NCI-H1436 (cell line): Measurements from ENCODE around the gene FNDC3B.

Source experiments
- DNase-seq: peaks from one replicate; lab custom pipeline; 2025; lab: John Stamatoyannopoulos, UW

The FNDC3B gene

DNA sequence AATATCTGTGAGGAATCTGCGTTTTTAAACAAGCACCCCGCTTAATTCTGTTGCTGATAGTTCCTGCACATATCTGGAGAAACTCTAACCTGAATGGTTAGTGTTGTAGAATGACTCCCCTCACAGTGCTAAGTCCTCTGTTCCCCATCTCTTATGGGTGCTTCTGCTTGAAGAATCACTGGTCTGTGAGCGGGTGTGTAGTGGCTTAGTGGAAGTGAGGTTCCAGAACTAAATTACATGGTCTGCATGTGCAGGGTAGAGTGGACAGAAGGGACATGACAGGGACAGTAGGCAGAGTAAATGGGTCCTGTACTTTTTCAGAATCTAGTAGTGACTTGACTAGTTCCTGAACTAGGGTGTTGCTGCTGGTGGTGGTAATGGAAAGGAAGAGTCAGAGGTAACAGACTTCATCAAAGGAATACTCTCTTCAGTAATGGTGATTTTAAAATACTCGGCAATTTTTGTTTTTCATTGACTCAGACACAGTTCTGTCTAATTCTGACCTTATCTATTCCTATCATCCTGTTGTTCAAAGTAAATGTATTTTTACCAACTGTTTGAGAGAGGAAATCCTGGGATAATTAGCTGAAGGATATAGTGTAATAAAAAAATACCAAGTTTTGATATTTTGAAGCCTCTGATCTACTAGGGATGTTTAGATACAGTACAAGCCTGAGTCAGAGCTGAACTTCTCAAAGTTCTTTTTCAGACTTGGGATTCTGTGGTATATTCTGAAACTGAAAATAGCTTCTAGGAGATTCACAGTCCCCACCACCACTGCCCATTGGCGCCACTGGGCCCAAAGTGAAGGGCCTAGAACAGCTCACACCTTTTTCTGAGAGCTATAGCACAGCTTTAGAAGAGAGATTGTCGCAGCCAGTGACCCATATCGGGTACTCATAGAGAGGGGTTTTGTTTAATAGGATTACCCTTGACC, 55.5 kb downstream of the FNDC3B start:
- DNase-seq = no peak

DNA sequence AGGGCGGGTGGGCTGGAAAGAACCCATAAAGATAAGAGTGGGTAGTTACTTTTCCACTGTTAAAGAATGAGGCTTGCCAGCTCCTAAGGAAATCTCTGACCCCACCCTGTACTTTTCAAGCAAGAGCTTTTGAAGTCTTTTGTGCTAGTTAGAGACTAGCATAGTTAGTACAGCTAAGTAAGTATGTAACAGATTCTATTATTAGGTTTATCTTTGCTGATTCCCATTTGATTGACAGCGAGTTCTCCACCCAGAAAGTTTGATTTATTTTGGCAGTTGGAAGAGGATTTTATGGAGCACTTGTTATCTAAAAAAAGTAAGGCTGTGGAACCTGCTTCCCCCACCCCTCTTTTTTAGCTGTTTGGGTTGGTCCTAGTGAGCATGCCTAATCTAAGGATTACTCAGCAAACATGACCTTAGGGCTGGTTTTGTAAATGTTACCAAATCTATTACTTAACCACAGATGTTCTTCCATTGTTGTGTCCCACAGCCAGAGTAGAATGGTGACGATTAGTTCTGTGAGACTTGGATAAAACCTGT, 57.6 kb downstream of the FNDC3B start:
- DNase-seq = no peak

DNA sequence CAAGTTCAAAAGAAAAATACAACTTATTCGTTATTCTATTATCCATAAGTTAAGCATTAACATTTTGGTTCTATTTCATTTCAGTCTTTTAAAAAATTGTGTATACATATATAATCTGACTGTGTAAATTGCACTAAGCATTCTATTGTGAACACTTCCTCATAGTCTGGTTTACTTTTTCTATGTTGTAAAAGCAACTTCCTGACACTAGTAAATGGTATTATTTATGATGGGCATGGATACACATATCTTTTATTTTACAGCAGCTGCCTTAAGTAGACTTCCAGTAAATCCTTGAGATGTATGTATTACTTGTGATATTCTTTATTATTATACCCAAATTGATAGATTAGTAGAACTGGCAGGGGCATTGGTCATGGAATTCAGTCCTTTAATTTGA, 58.2 kb downstream of the FNDC3B start:
- DNase-seq = no peak

DNA sequence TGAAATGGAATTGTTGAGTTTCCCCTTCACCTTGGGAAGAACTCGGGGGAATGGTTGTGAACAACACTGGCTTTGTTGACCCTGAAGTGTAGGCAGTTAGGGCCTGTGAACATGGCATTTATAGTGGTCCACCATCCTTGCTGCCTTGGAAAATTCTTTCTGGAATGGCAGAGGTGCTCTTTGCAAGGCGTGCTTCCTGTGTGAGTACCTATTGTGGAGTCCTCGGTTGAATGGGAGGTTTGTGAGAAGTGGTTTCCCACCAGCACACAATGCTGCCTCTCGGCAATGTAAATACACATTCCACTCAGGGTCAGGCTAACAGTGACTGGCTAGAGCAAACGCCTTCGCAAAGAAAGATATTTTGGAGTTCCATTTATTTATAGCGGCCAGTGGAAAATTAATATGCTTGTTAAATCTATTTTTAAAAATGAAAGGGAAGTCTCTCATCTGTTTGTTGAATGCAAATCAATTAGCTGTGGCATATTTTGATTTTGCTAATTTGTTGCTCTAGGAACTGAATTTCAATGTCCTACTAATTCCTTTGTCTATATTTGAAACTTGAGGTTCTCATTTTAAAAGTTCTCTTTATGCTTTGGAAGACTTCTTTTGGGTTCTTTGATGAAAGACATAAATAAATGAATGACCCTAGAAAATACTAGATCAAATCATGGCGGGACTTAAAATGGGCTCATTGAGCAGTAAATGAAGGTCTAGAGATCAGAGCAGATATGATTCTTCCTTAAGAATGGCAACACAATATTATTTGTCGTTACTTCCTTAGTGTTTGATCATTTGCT, 59.5 kb downstream of the FNDC3B start:
- DNase-seq = no peak

DNA sequence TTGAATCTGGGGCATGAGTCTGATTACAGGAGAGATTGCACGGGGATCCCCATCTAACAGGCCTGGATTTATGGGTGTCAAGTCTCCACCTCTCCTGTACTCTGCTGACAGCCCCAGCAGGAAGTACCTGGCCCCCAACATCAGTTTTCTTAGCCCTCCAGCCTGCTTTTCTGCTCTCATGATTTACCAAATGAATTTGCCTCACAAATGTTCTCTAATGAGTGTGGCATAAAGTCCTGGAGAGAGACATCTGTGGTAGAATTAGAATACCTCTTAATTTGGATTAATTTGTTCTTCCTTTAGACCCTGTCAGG, 60.1 kb downstream of the FNDC3B start:
- no peak for DNase-seq

DNA sequence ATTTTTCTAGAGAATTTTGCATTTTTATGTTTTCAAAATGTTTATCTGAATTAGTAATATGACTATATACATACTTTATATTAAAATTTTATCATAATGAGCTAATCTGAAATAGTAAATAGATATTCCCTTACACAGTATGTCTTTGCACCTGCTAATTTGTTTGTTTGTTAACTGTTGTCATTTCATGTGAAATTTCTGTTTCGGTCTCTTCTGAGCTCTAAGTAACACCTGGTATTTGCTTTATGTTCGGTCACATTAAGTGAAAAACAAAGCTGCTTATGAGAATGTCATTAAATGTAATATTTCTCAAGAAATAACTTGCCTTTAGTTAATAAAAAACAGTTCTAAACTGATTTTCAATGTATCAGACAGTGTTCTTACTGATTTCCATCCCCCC, 61.1 kb downstream of the FNDC3B start:
- no peak for DNase-seq

DNA sequence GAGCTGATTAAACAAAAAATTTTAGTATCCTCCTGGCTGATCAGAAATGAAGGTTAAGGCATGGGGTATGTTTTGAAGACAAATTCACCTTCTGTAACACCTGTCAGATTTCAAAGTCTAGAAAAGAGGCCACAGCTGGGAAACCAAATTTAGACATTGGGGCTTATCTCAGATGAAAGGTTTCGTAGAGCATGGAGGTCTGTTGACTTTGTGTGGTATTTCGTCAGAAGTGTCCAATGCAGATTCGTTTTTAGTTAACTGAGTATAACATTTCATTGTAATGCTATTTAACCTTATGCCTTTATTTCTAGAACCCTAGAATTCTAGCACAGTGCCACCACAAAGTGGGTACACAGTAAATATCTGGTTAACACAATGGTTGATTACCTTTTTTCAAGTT, 61.7 kb downstream of the FNDC3B start:
- no peak for DNase-seq

DNA sequence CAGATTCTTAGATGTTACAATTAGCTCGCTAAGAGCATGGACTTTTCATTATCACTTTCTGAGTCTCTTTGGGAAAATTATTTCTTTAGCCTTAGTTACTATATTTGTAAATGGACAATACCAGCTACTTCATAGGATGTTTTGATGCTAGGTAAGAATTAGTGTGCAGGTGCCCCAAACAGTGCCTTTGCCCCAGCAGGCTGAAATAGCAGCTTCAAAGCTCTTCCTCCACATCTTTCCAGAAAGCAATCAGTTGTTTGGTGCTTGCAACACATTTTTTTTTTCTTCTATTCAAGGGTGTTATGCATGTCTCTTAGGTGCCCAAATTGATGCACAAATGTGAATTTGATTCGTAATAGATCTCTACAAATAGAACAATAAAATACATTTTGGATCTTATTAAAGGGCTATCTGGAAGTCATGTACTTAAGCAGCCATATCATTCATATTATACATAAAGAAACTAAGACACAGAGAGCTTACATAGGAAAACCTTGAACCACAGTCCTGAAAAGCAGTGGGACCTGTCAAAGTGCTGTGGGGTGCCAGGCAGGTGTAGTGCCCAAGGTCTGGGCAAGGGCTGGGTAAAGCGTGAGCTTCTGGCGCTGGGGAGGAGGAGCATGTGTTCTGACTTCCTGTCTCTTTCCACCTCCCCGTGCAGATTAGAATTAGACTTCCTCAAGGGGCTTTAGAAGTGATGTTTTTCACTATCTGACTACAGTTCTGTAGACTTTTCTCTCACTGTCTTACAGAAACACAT, 62.9 kb downstream of the FNDC3B start:
- DNase-seq = no peak

DNA sequence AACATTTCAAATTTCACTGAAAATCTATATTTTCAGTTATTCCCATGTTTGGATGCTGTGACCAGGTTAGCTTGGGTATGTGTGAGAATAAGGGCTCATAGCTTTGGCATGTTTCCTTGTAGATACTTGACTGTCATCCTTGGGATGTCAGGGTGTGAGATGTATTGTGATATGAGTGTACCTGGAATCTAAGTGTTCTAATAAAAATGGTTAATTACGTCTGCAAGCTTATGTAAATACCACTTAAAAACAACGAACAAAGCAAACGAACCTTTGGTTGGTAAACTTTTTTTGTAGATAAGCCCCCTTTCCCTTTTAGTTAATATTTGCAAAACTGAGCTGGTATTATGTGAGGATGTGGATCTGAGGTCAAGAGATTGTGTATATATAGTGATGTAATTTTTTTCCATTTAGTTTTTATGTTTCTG, 63.5 kb downstream of the FNDC3B start:
- DNase-seq = no peak

DNA sequence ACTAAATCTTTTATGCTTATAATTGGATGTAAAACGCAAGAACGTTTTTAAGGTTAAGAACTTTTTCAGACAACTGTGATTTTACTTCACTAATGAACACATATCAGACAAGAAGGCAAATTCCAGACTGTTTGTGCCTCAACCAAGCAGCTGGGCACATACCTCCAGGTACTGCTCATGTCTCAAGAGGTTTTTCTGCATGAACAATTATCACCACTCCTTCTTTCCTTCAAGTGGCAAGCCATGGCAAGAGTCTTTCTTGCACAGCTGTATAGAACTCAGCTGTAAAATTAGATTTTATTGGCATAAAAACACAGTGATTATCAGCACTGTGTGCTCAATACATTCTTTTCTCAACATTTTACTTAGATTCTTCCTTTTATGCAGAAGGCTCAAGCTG, 64.3 kb downstream of the FNDC3B start:
- peak; percentile 29 for DNase-seq

DNA sequence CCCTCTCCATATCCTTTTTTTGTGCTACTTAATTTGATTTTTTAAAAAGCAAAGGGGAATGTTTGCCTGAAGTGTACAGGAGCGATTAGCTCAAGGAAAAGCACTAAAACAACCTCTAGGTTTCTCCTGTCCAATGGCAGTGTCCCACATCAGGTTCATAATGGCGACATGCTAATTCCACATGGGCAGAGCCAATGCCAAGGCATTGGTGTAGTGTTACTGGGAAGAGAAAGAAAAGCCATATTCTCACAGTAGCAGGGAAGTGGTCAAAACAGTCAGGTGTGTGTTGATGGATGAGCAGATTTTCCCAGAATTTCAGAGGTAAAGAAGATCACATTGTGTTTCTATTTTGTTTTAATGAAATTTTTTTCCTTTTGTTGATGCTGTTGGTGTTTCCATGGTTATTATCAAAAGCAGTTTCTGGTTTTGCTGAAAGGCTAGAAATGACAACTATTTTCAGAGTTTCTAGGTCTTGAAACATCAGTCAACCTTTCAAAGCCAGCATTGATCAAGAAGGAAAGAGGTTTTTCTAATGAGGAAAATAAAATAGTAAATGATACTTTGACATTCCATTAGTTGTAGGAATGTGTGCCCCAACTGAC, 65.2 kb downstream of the FNDC3B start:
- peak; percentile 28 for DNase-seq

DNA sequence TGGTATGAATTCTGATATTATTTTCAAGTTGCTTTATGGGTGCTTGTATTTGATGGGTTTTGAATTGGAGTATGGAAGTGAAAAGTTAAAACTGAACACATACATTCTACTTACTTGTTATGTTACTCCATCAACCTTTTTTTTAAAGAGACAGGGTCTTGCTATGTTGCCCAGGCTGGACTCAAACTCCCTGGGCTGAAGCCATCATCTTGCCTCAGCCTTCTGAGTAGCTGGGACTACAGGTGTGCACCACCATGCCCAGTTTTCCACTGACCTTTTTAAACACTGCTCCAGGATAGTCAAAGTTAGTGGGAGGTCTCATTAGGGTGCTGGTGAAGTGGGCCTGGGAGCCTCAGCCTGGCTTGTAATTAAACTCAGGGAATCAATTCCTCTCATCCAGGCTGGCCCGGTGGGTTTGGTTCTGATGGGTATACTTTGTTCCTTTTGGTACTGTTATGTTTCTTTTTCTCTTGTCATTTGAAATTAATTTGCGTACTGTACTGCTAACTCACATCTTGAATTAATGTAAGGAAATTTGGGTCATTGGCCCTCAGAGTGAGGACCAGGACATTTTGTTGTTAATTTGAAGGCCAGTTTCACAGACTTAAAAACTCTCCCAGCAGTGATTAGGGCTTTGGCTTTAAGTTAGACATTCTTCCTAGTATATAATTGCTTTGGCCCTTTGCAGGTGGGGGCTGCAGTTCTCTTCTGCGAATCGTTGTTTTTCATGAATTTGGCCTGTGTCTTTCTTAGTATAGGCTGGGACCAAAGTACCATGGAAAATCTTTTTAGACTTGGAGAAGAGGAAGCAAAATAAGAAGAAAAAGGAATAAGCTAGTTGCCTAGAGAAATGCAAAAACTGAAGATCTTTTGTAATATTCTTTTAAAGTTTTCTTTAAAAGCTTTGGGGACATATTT, 66.9 kb downstream of the FNDC3B start:
- DNase-seq = no peak

DNA sequence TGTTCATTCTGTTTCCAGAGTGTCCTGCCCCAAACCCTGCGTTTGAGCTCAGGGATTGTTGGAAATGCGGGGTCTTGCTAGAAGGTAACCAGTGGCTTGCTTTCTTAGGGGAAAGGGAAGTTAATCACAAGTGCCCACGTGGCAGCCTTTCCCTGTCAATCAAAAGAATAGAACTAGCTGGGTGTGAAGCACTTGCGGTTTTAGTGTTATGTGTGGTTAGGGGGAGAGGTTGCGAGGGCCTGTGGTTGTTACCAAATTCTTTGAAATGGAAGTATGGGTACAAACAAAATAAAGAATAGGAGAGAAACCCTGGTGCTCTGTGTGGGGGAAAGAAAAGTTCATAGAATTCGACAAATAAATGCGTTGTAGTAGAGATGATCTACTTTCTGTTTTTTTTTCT, 67.6 kb downstream of the FNDC3B start:
- DNase-seq = no peak

DNA sequence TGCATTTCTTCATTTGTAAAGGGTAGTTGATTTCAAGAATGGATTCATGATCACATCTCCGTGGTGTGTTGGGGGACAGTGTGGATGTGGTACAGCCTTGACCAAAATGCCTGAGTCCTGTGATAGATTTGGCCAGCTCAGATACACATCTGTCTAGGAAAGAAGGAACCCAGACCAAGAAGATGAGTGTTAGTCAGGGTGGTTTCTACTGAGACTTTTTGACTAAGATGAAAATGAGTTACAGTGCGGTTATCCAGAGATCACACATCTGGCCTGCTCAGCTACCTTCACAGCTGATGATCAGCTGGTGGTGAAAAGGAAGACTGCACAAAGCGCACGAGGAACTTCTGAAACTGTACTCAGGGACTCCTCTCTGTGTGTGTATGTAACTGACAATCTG, 68.0 kb downstream of the FNDC3B start:
- DNase-seq = no peak

DNA sequence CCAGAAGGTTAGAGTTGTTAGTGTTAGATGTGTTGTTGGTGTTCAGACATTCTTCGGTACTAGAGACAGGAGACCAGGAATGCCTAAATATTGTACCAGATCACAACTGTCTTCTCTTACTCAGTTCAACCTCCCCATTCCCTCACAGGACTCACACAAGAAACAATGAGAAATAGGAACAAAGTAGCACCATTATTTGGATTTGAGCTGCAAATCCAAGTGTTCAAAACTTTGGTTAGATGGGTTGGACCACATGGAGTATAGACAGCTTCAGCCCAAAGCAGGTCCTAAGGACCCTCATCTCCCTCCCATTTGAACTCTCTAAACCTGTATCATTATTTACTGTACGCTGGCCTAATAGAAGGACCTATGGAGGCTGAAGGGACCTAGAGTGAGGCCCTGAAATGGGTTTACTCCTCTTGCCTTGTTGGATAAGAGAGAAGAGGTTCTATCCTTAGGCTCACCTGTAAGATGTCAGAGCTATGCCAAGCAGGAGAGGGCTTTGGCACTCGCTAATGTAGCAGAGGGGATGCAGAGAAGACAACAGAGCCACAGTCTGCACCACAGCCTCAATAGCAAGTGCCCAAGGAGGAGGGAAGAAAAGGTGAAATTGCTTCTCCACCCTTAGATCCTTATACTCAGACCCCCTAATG, 70.9 kb downstream of the FNDC3B start:
- DNase-seq = no peak

DNA sequence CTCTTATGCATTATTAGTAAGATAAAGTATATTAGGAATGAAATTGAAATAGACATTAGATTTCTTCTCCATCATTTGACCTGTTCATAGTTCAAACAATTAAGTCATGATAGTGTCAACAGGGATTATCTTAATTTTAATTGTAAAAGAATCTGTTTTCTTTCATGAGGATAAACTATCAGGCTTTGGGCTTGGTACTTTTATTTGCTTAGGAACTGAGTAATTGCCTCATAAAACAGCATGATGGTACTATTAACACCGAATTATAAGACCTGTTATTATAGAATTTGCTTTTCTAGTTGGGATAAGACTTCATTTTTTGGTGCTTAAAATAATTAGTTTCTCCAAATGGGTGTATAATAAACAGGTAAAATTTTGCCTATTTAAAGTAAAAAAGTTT, 71.8 kb downstream of the FNDC3B start:
- DNase-seq = no peak

DNA sequence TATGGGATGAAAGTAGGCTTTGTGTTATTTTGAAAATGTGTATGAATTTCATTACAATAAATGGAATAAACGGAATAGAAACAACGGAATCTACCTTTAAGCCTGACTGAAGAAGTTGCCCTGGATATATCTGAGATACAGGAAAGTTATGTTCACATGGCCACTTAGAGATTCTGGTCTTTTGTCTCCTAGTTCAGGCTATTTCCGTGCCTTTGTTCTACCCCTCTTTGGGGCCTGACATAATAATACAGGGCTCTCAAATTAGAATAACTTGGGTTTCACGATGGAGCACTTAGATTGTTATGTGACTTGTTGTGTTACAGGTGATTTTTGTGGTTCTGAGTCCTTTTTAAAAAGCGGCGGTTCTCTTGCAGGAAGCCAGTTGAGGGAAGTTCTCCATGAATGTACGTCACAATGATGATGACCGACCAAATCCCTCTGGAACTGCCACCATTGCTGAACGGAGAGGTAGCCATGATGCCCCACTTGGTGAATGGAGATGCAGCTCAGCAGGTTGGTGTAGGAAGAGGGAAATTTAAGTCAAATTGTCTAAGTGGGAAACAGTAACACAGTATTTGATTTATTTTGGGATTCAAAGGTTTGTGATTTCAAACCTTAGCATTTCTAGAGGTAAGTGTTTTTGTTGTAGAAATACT, 72.8 kb downstream of the FNDC3B start:
- no peak for DNase-seq

DNA sequence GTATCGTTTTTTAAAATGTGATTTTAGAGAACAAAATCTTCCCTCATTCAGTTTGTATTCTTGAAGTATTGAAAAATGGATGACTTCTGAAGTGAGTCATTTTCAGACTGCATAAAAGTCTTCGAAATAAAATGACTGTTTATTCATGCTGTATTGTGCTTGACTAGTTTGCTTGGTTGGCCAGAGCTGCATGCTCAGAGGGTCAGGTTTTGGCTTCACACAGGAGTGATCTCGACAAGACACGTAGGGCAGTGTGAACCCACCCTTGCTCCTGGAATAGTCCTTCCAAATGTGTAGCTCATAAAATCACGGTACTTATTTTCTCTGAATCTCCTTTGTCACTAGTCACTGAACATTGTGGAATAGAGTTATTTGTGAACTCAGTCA, 73.3 kb downstream of the FNDC3B start:
- no peak for DNase-seq

DNA sequence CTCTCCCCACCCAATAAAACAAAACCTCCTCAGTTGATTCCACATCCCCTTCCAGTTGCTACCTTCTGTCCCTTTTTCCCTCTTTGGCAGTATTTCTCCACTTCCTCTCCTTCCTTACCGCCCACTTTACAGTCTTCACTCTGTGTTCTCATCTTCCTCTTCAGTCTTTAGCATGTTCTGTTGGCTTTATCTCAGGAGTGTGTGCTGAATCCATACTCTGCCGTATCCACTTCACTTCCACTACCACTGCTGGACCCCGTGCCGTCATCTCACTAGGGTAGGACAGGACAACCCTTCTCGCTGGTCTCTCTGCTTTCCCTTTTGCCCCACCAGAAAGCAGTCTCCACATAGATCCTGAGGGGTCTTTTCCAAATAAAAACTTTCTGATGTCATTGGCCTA, 74.3 kb downstream of the FNDC3B start:
- DNase-seq = no peak

DNA sequence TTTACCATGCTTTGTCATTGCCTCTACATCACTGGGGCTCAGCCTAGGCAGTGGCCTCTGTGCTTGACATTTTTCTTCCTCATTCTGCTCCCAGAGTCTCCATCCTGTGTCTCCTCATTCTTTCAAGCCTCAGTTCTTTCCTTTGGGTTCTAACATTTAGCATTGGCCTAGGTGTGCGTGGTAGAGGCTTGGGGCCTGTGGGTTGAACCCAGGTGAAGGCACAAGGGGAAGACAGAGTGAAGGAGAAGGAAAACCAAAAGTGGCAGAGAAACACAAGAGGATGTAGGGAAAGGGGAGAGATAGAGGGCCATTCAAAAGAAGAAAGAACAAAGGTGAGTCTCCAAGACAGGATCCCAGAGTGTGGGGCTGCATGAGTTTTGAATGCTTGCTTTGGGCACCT, 75.7 kb downstream of the FNDC3B start:
- DNase-seq = no peak
